Hepatocyte (in vitro differentiated cells): Measurements from ENCODE around the gene PRX.

ENCODE experiments used
- CTCF ChIP-seq: fragments of 200-600 bp; sonication (generic); IDR thresholded peaks from 2 replicates; pipeline ENCODE4 v1.5.1; 2016; ENCODE audit warnings: antibody characterized with exemption, mild to moderate bottlenecking; ENCODE audit not compliant: poor library complexity
- EZH2phosphoT487 ChIP-seq: fragments of 200-600 bp; sonication (generic); IDR thresholded peaks from one replicate; pipeline ENCODE4 v1.6.1; 2018; ENCODE audit warnings: antibody characterized with exemption, mild to moderate bottlenecking, low read depth, moderate library complexity; ENCODE audit not compliant: unreplicated experiment, severe bottlenecking

- TF ChIP-seq CTCF, result no peak
- no peak for TF ChIP-seq EZH2phosphoT487
These were observed 33.1 kb upstream of the PRX start for GRCh38 chr19:40446263-40446784.
